Neural cell (in vitro differentiated cells): ENCODE measurements around the gene USP9X.

Source experiments
- CTCF ChIP-seq: fragments of 450-650 bp; IDR thresholded peaks from 2 replicates; pipeline ENCODE4 v1.5.1; 2014; ENCODE audit warnings: antibody characterized with exemption, mild to moderate bottlenecking, moderate library complexity; ENCODE audit not compliant: poor library complexity, severe bottlenecking
- EP300 ChIP-seq: fragments of 450-650 bp; conservative IDR thresholded peaks from 2 replicates; pipeline ENCODE4 v1.6.1; 2014; ENCODE audit warnings: antibody characterized with exemption, mild to moderate bottlenecking, moderate library complexity; ENCODE audit not compliant: poor library complexity, severe bottlenecking
- MXI1 ChIP-seq: fragments of 450-650 bp; conservative IDR thresholded peaks from 2 replicates; pipeline ENCODE4 v1.6.1; 2014; ENCODE audit warnings: antibody characterized with exemption, mild to moderate bottlenecking; ENCODE audit not compliant: poor library complexity, severe bottlenecking
- REST ChIP-seq: IDR thresholded peaks from 2 replicates; pipeline ENCODE4 v1.6.1; 2012; ENCODE audit warnings: borderline replicate concordance

GRCh38 chrX:41178201-41178600 is 93.0 kb downstream of the USP9X start:
- TF ChIP-seq CTCF (no peak), EP300 (no peak), REST (no peak), MXI1 (no peak)
